H1 (cell line): ENCODE measurements around the gene DENND4B. TPM values are rescaled to one million over a fixed set of nuclear protein-coding genes. Genes with fewer than 3 reads are reported as not detected.

Experiments
- CTCF ChIA-PET: fragments of 300-600 bp; sonication (Branson Sonifier 250); formaldehyde crosslinking; loops from one replicate; lab custom pipeline; 2021; ENCODE audit not compliant: partially characterized antibody; lab: Charles Lee
- POLR2A ChIA-PET: fragments of 300-600 bp; sonication (Branson Sonifier 250); formaldehyde crosslinking; loops from one replicate; lab custom pipeline; 2021; ENCODE audit warnings: inconsistent platforms; ENCODE audit not compliant: partially characterized antibody; lab: Charles Lee
- DNase-seq, 2 experiments: peaks; one replicate each; pipeline versions ENCODE4 v3.0.0 to v3.0.0-alpha.2; 2010 to 2022; ENCODE audit warnings: low spot score in 2 of 2, low read depth in 1 of 2, mixed read lengths in 1 of 2
- FAIRE-seq: peaks from 2 replicates; lab custom pipeline; 2011; peaks lifted over from hg19 to GRCh38; lab: Jason Lieb, UNC
- H2AFZ ChIP-seq: 2 replicates; pipeline ENCODE4 v1.8.1; 2012; ENCODE audit warnings: low read length, inconsistent platforms
- H2AK5ac ChIP-seq: 2 replicates; pipeline ENCODE4 v1.6.1; 2013; ENCODE audit warnings: low read depth, low read length
- H2BK120ac ChIP-seq: replicated peaks from 2 replicates; pipeline ENCODE3; 2013; ENCODE audit warnings: low read depth, low read length, inconsistent platforms
- H2BK12ac ChIP-seq: 2 replicates; pipeline ENCODE4 v1.6.1; 2013; ENCODE audit warnings: low read depth, low read length
- H2BK15ac ChIP-seq: 2 replicates; pipeline ENCODE4 v1.6.1; 2013; ENCODE audit warnings: low read length
- H2BK20ac ChIP-seq: 2 replicates; pipeline ENCODE4 v1.6.1; 2013; ENCODE audit warnings: low read length
- H2BK5ac ChIP-seq: 2 replicates; pipeline ENCODE4 v1.6.1; 2013; ENCODE audit warnings: low read depth, low read length
- H3K14ac ChIP-seq: 2 replicates; pipeline ENCODE4 v1.6.1; 2013; ENCODE audit warnings: inconsistent platforms; ENCODE audit not compliant: insufficient read length
- H3K18ac ChIP-seq: 2 replicates; pipeline ENCODE4 v1.6.1; 2013; ENCODE audit warnings: low read length; ENCODE audit errors: extremely low read depth
- H3K23ac ChIP-seq: 2 replicates; pipeline ENCODE4 v1.6.1; 2013; ENCODE audit warnings: inconsistent platforms; ENCODE audit not compliant: insufficient read length
- H3K23me2 ChIP-seq: 2 replicates; pipeline ENCODE4 v1.6.1; 2013; ENCODE audit warnings: low read depth, low read length
- H3K27ac ChIP-seq: 2 replicates; pipeline ENCODE4 v1.6.1; 2011; ENCODE audit warnings: low read depth, low read length, inconsistent platforms
- H3K27me3 ChIP-seq, 4 experiments: replicated peaks in 1 of 4; 1 replicate in 1 of 4; 2 replicates in 3 of 4; pipeline versions ENCODE4 v1.6.1 to v1.8.1; 2011 to 2013; ENCODE audit warnings: low read length in 3 of 4, mild to moderate bottlenecking in 3 of 4, inconsistent platforms in 2 of 4, mixed read lengths in 2 of 4, moderate library complexity in 1 of 4; ENCODE audit not compliant: control insufficient read depth in 3 of 4, insufficient read depth in 3 of 4; ENCODE audit errors: extremely low read depth in 1 of 4
- H3K36me3 ChIP-seq, 4 experiments: 2 replicates each; pipeline versions ENCODE4 v1.6.1 to v1.8.1; 2011 to 2013; ENCODE audit warnings: mild to moderate bottlenecking in 4 of 4, low read length in 3 of 4, moderate library complexity in 2 of 4, control low read depth in 1 of 4, inconsistent platforms in 1 of 4; ENCODE audit not compliant: insufficient read depth in 4 of 4, control insufficient read depth in 2 of 4
- H3K4ac ChIP-seq: replicated peaks from 2 replicates; pipeline ENCODE3; 2013; ENCODE audit warnings: low read length, low read depth, mixed read lengths, inconsistent platforms; ENCODE audit not compliant: insufficient read length
- H3K4me1 ChIP-seq, 4 experiments: replicated peaks in 1 of 4; 1 replicate in 1 of 4; 2 replicates in 3 of 4; pipeline versions ENCODE4 v1.6.1 to v1.8.1; 2011 to 2013; ENCODE audit warnings: low read length in 3 of 4, inconsistent platforms in 2 of 4, mixed read lengths in 1 of 4; ENCODE audit not compliant: insufficient read depth in 4 of 4, control insufficient read depth in 3 of 4
- H3K4me2 ChIP-seq, 2 experiments: 2 replicates each; pipeline versions ENCODE4 v1.6.1 to v1.8.1; 2011 to 2013; ENCODE audit warnings: low read depth in 2 of 2, low read length in 2 of 2, control low read depth in 1 of 2, inconsistent platforms in 1 of 2, mild to moderate bottlenecking in 1 of 2; ENCODE audit not compliant: insufficient read depth in 1 of 2
- H3K4me3 ChIP-seq, 4 experiments: fragments of 200-600, 300-600 bp in 1 of 4; sonication (generic), shearing (Covaris generic), sonication (Bioruptor Twin) in 1 of 4; 2 replicates each; pipeline versions ENCODE4 v1.5.1 to v1.8.1; 2011 to 2016; ENCODE audit warnings: low read length in 4 of 4, low read depth in 3 of 4, control low read depth in 2 of 4, inconsistent platforms in 2 of 4, mild to moderate bottlenecking in 2 of 4, mixed read lengths in 1 of 4, moderate library complexity in 1 of 4; ENCODE audit not compliant: insufficient read depth in 2 of 4; ENCODE audit errors: extremely low read depth in 1 of 4
- H3K56ac ChIP-seq: replicated peaks from 2 replicates; pipeline ENCODE3; 2013; ENCODE audit warnings: low read depth, mild to moderate bottlenecking, mixed read lengths, low read length, inconsistent platforms; ENCODE audit not compliant: insufficient read length
- H3K79me1 ChIP-seq: 2 replicates; pipeline ENCODE4 v1.6.1; 2013; ENCODE audit warnings: low read depth, low read length, control low read depth
- H3K79me2 ChIP-seq, 2 experiments: 2 replicates each; pipeline versions ENCODE4 v1.6.1 to v1.8.1; 2012 to 2013; ENCODE audit warnings: low read length in 2 of 2, mild to moderate bottlenecking in 2 of 2, inconsistent platforms in 1 of 2; ENCODE audit not compliant: insufficient read depth in 2 of 2, control insufficient read depth in 1 of 2
- H3K9ac ChIP-seq, 4 experiments: replicated peaks in 1 of 4; 1 replicate in 1 of 4; 2 replicates in 3 of 4; pipeline versions ENCODE4 v1.6.1 to v1.8.1; 2011 to 2013; ENCODE audit warnings: low read depth in 3 of 4, low read length in 3 of 4, control low read depth in 2 of 4, mild to moderate bottlenecking in 2 of 4, moderate library complexity in 2 of 4, inconsistent platforms in 1 of 4; ENCODE audit errors: extremely low read depth in 1 of 4
- H3K9me3 ChIP-seq, 2 experiments: 2 replicates each; pipeline versions ENCODE4 v1.6.1 to v1.8.1; 2012 to 2013; ENCODE audit warnings: mild to moderate bottlenecking in 2 of 2, moderate library complexity in 2 of 2, control low read depth in 1 of 2, inconsistent platforms in 1 of 2, low read depth in 1 of 2, low read length in 1 of 2, mixed read lengths in 1 of 2; ENCODE audit not compliant: insufficient read depth in 2 of 2
- H4K20me1 ChIP-seq, 2 experiments: replicated peaks in 1 of 2; 2 replicates each; pipeline versions ENCODE3 to v1.8.1; 2011 to 2013; ENCODE audit warnings: inconsistent platforms in 2 of 2, low read length in 2 of 2, mild to moderate bottlenecking in 1 of 2; ENCODE audit not compliant: insufficient read depth in 2 of 2, control insufficient read depth in 1 of 2
- H4K5ac ChIP-seq: 2 replicates; pipeline ENCODE4 v1.6.1; 2013; ENCODE audit warnings: low read length, low read depth, mixed read lengths, inconsistent platforms; ENCODE audit not compliant: insufficient read length
- H4K8ac ChIP-seq: 2 replicates; pipeline ENCODE4 v1.8.0; 2013; ENCODE audit warnings: mild to moderate bottlenecking, moderate library complexity, low read length, inconsistent platforms; ENCODE audit not compliant: insufficient read depth; ENCODE audit errors: extremely low read depth
- H4K91ac ChIP-seq: replicated peaks from 2 replicates; pipeline ENCODE3; 2013; ENCODE audit warnings: low read length, mixed read lengths, inconsistent platforms; ENCODE audit not compliant: insufficient read length
- GTF2F1 ChIP-seq: IDR thresholded peaks from 2 replicates; pipeline ENCODE4 v1.6.1; 2012; ENCODE audit warnings: low read depth, low read length, improper control_type of control experiment, borderline replicate concordance
- HDAC2 ChIP-seq, 2 experiments: fragments of 300-600 bp in 1 of 2; sonication (generic) in 1 of 2; IDR thresholded peaks; 2 replicates each; pipeline ENCODE4 v1.6.1; 2011 to 2012; ENCODE audit warnings: low read depth in 2 of 2, low read length in 2 of 2, mild to moderate bottlenecking in 2 of 2, moderate library complexity in 2 of 2, borderline replicate concordance in 1 of 2, inconsistent platforms in 1 of 2
- HDAC6 ChIP-seq: IDR thresholded peaks from one replicate; pipeline ENCODE4 v1.7.1; 2012; ENCODE audit warnings: low read depth, mild to moderate bottlenecking, inconsistent platforms, low read length, moderate library complexity
- KDM4A ChIP-seq: IDR thresholded peaks from one replicate; pipeline ENCODE4 v1.7.1; 2012; ENCODE audit warnings: low read depth, mild to moderate bottlenecking, moderate library complexity, low read length, inconsistent platforms; ENCODE audit not compliant: severe bottlenecking
- SUZ12 ChIP-seq: fragments of 200-600 bp; sonication (generic); IDR thresholded peaks from 2 replicates; pipeline ENCODE4 v1.6.1; 2012; ENCODE audit warnings: mild to moderate bottlenecking, inconsistent platforms, low read length, moderate library complexity, mixed read lengths
- TAF1 ChIP-seq: IDR thresholded peaks from 2 replicates; pipeline ENCODE4 v1.6.1; 2011; ENCODE audit warnings: mild to moderate bottlenecking, low read depth, low read length
- TAF7 ChIP-seq: optimal IDR thresholded peaks from 2 replicates; pipeline ENCODE3; 2011; ENCODE audit warnings: low read depth, mild to moderate bottlenecking, inconsistent platforms, low read length, moderate library complexity, borderline replicate concordance
- TBP ChIP-seq: IDR thresholded peaks from 2 replicates; pipeline ENCODE4 v1.6.1; 2011; ENCODE audit warnings: low read depth, low read length, improper control_type of control experiment
- ZNF274 ChIP-seq: IDR thresholded peaks from 2 replicates; pipeline ENCODE4 v1.7.0; 2012; ENCODE audit warnings: low read length, borderline replicate concordance; ENCODE audit errors: extremely low read depth
- WGBS, 2 experiments: shearing (Covaris generic) in 1 of 2; methylation state at CpG; one replicate each; pipeline versions ENCODE4 v1.1.6 to v1.1.7; 2013 to 2015; ENCODE audit warnings: low lambda C conversion rate in 2 of 2, mixed read lengths in 2 of 2, inconsistent platforms in 1 of 2, low coverage in 1 of 2, missing lambda C conversion rate in 1 of 2; ENCODE audit not compliant: insufficient replicate concordance in 2 of 2, insufficient coverage in 1 of 2, insufficient read length in 1 of 2; ENCODE audit errors: extremely low coverage in 1 of 2, missing lambda C conversion rate in 1 of 2; 5-methylcytosine and 5-hydroxymethylcytosine counted together
- polyA plus RNA-seq, 7 experiments: library from polyadenylated mRNA; depleted of rRNA in 3 of 7; stranded (reverse) in 5 of 7; unstranded in 2 of 7; fragments of >200 nt in 5 of 7; fragments of 200-250 nt in 2 of 7; gene quantifications; 1 replicate in 5 of 7; 2 replicates in 1 of 7; 4 replicates in 1 of 7; pipeline versions ENCODE4 v1.2.1 to v1.2.3, GENCODE V29; 2011 to 2013; ENCODE audit warnings: missing spikeins in 2 of 7, mixed read lengths in 2 of 7
- total RNA-seq: library from RNA; stranded (reverse); fragmentation: NEBNext Ultra II Directional; extraction: Animal tissue kit (Norgen Biotek cat#: 25700); gene quantifications from 2 replicates; pipeline ENCODE4 v1.2.1, GENCODE V29; 2021

DENND4B gene
- total and polyA plus RNA-seq, 2 of the 8 experiments (the other 6 are each of a cell fraction or from before 2014, with no cell fraction given), result 45.6 to 61.1 TPM

- H3K9me3 ChIP-seq, result no peaks in the 10 kb centered on the region
- POLR2A ChIA-PET, result interaction anchor here (0.7 to 15.7 kb wide), 21 partner anchors 8 to 1038 kb away, joined by 3 to 454 read pairs (median 4); partner anchors contain the start of genes CRTC2, DENND4B, GATAD2B and JTB
- peak overlapping the region; percentile 62 for H3K18ac ChIP-seq
- no peaks in the 10 kb centered on the region; the same call in 1 of the 2 replicates for H3K79me1 ChIP-seq
- peak overlapping the region; percentile 77 for H4K5ac ChIP-seq
- peak overlapping the region; percentile 69 to 91 for H3K4me2 ChIP-seq
- no peak overlapping the region for H3K23ac ChIP-seq
- peak overlapping the region; percentile 21 for H2BK5ac ChIP-seq
- H3K23me2 ChIP-seq, result peaks cover 16% of the 10 kb centered on the region
- H3K4me3 ChIP-seq, result peak overlapping the region; percentile 51 to 77 (median 66)
- no peaks in the 10 kb centered on the region for H4K20me1 ChIP-seq
- H3K4ac ChIP-seq, result peak overlapping the region; percentile 40
- no peak overlapping the region for H2BK12ac ChIP-seq
- no peak overlapping the region for H3K14ac ChIP-seq
- H2BK20ac ChIP-seq, result no peak overlapping the region
- H3K4me1 ChIP-seq, result peaks cover 0 to 12% (median 5%) of the 10 kb centered on the region in 4 experiments; a peak in 5 of 7 replicates
- no peaks in the 10 kb centered on the region for H3K27me3 ChIP-seq
- 11% methylated on average over 8 of the region's 8 CpGs; no CpG with 5 or more reads in 1 of the 2 experiments for WGBS, 2 experiments
- peak overlapping the region; percentile 91 for H3K27ac ChIP-seq
- no peak overlapping the region for H2AFZ ChIP-seq
- no peak for TF ChIP-seq TBP
- TF ChIP-seq TAF7, result peak; percentile 36
- no peak for TF ChIP-seq SUZ12
- peak; percentile 13 for TF ChIP-seq KDM4A
- peak in 1 of 2 experiments; percentile 17; a peak in 1 of 4 replicates for TF ChIP-seq HDAC2 (IDR thresholded peaks at IDR 0.05; ENCODE audit: borderline replicate concordance in 1 of 2, low read depth in 2 of 2, low read length in 2 of 2)
- TF ChIP-seq TAF1, result peak; percentile 19; the same call in 1 of the 2 replicates
- TF ChIP-seq GTF2F1, result no peak
- no peak for TF ChIP-seq ZNF274
- no peak for TF ChIP-seq HDAC6
- TF ChIP-seq, all 59 proteins: peak for 4
- Histone ChIP-seq H4K8ac (peak overlapping the region; percentile 53; the same call in 1 of the 2 replicates), H2BK120ac (no peak overlapping the region), H2AK5ac (no peak overlapping the region), H3K36me3 (peaks cover 0 to 6% (median 0%) of the 10 kb centered on the region in 4 experiments; a peak in 2 of 8 replicates), H3K56ac (no peak overlapping the region), H4K91ac (no peak overlapping the region), H3K9ac (peak overlapping the region; percentile 65 to 84 (median 74)), H2BK15ac (0 out of 2 replicates have a peak overlapping the region, but pooled peaks have one; percentile 10), H3K79me2 (peaks cover 0 to 22% of the 10 kb centered on the region in 2 experiments; a peak in 2 of 4 replicates)
- CTCF ChIA-PET, result interaction anchor here (0.6 to 4.5 kb wide), 11 partner anchors 8 to 171 kb away, joined by 3 to 29 read pairs (median 6); partner anchors contain the start of genes DENND4B, JTB and RAB13
- DNase-seq, result peak in 1 of 2 experiments; percentile 74
- no peak for FAIRE-seq
Measured at GRCh38 chr1:153968000-153968363, 21.5 kb upstream of the DENND4B start.
